GM12878 (cell line): Measurements from ENCODE around the gene YJU2. TPM values are rescaled to one million over a fixed set of nuclear protein-coding genes. Genes with fewer than 3 reads are reported as not detected.

Source experiments
- ATAC-seq: fragments of 200-7000 bp; cut with Tn5 transposase; 3 replicates; pipeline ENCODE4 v1.9.1; 2020; ENCODE audit warnings: mild to moderate bottlenecking, moderate library complexity
- BruUV-seq: library from RNA; stranded (reverse); fragments of 400-500 nt; replicated peaks from 2 replicates; lab custom pipeline; 2021; lab: Mats Ljungman, UMichigan
- CTCF ChIA-PET: fragments of 300-600 bp; sonication (Branson Sonifier 250); formaldehyde crosslinking; extraction: SDS; loops from one replicate; lab custom pipeline; 2021; ENCODE audit warnings: inconsistent platforms; lab: Yijun Ruan, JAX
- POLR2A ChIA-PET: fragments of 350-600 bp; formaldehyde crosslinking; extraction: SDS; loops from one replicate; lab custom pipeline; 2021; ENCODE audit warnings: inconsistent platforms; lab: Charles Lee
- RAD21 ChIA-PET: fragments of 300-600 bp; sonication (Branson Sonifier 250); formaldehyde crosslinking; loops from one replicate; lab custom pipeline; 2023; ENCODE audit warnings: antibody characterized with exemption; ENCODE audit not compliant: unreplicated experiment; lab: Charles Lee
- SMC1A ChIA-PET: fragments of 300-600 bp; sonication (Branson Sonifier 250); formaldehyde crosslinking; loops from one replicate; lab custom pipeline; 2023; ENCODE audit not compliant: unreplicated experiment, uncharacterized antibody; lab: Charles Lee
- DNase-seq: peaks from one replicate; pipeline ENCODE4 v3.0.0-alpha.2; 2011; ENCODE audit warnings: low read depth, low spot score
- FAIRE-seq: peaks from 3 replicates; lab custom pipeline; 2011; peaks lifted over from hg19 to GRCh38; lab: Jason Lieb, UNC
- H2AFZ ChIP-seq: 2 replicates; pipeline ENCODE4 v1.6.0; 2011; ENCODE audit warnings: low read depth, low read length, control low read depth; ENCODE audit not compliant: control insufficient read depth
- H3K27ac ChIP-seq: 2 replicates; pipeline ENCODE4 v1.5.1; 2011; ENCODE audit warnings: control low read depth; ENCODE audit not compliant: control insufficient read depth, insufficient read depth
- H3K27me3 ChIP-seq, 2 experiments: replicated peaks in 1 of 2; 2 replicates each; pipeline versions ENCODE4 v1.6.0 to v1.6.1; 2011; ENCODE audit warnings: low read length in 1 of 2; ENCODE audit not compliant: control insufficient read depth in 2 of 2, insufficient read depth in 2 of 2
- H3K36me3 ChIP-seq, 2 experiments: 2 replicates each; pipeline ENCODE4 v1.5.1; 2011; ENCODE audit warnings: low read length in 1 of 2; ENCODE audit not compliant: control insufficient read depth in 2 of 2, insufficient read depth in 2 of 2
- H3K4me1 ChIP-seq: 2 replicates; pipeline ENCODE4 v1.6.1; 2011; ENCODE audit warnings: mild to moderate bottlenecking, low read length, moderate library complexity, mixed read lengths; ENCODE audit not compliant: control insufficient read depth, insufficient read depth
- H3K4me2 ChIP-seq: 2 replicates; pipeline ENCODE4 v1.6.0; 2011; ENCODE audit warnings: control low read depth; ENCODE audit not compliant: control insufficient read depth, insufficient read depth
- H3K4me3 ChIP-seq: fragments of 200-600 bp; sonication (generic); 2 replicates; pipeline ENCODE4 v1.5.1; 2016
- H3K79me2 ChIP-seq: 2 replicates; pipeline ENCODE4 v1.6.0; 2011; ENCODE audit warnings: low read length; ENCODE audit not compliant: control insufficient read depth, insufficient read depth
- H3K9ac ChIP-seq: 2 replicates; pipeline ENCODE4 v1.8.0; 2011; ENCODE audit warnings: low read length, control low read depth, mixed read lengths; ENCODE audit not compliant: control insufficient read depth, insufficient read depth
- H3K9me3 ChIP-seq: replicated peaks from 3 replicates; pipeline ENCODE4 v1.5.1; 2011; ENCODE audit warnings: mild to moderate bottlenecking, low read length; ENCODE audit not compliant: control insufficient read depth, insufficient read depth
- H4K20me1 ChIP-seq: 2 replicates; pipeline ENCODE4 v1.6.0; 2011; ENCODE audit not compliant: control insufficient read depth, insufficient read depth
- CBX5 ChIP-seq: sonication (generic); IDR thresholded peaks from 2 replicates; pipeline ENCODE4 v1.6.1; 2016; ENCODE audit warnings: low read depth, moderate library complexity, mild to moderate bottlenecking, inconsistent platforms
- ETV6 ChIP-seq, 2 experiments: fragments of 450-650 bp in 1 of 2; IDR thresholded peaks in 1 of 2; conservative IDR thresholded peaks in 1 of 2; 2 replicates each; pipeline ENCODE4 v1.6.1; 2014; ENCODE audit warnings: antibody characterized with exemption in 1 of 2, borderline replicate concordance in 1 of 2, low read depth in 1 of 2, mild to moderate bottlenecking in 1 of 2, moderate library complexity in 1 of 2
- HCFC1 ChIP-seq: fragments of 150-350 bp; IDR thresholded peaks from 2 replicates; pipeline ENCODE4 v1.6.1; 2014; ENCODE audit warnings: low read length
- HDAC6 ChIP-seq: fragments of 200-600 bp; sonication (generic); IDR thresholded peaks from one replicate; pipeline ENCODE4 v1.8.0; 2017; ENCODE audit warnings: antibody characterized with exemption; ENCODE audit not compliant: unreplicated experiment
- MTA2 ChIP-seq: fragments of 450-650 bp; IDR thresholded peaks from 2 replicates; pipeline ENCODE4 v1.6.1; 2016; ENCODE audit warnings: low read depth, mild to moderate bottlenecking, moderate library complexity
- NFYA ChIP-seq: IDR thresholded peaks from 2 replicates; pipeline ENCODE4 v1.6.1; 2011; ENCODE audit warnings: low read depth, mild to moderate bottlenecking, low read length, improper control_type of control experiment, borderline replicate concordance
- NR2F1 ChIP-seq: fragments of 450-650 bp; conservative IDR thresholded peaks from 2 replicates; pipeline ENCODE4 v1.6.1; 2017; ENCODE audit warnings: mild to moderate bottlenecking
- PML ChIP-seq: IDR thresholded peaks from 2 replicates; pipeline ENCODE4 v1.6.1; 2012; ENCODE audit warnings: low read length, inconsistent platforms
- RBBP5 ChIP-seq: fragments of 200-600 bp; sonication (generic); conservative IDR thresholded peaks from 2 replicates; pipeline ENCODE4 v1.6.1; 2016
- RFX5 ChIP-seq: IDR thresholded peaks from 2 replicates; pipeline ENCODE4 v1.6.1; 2011; ENCODE audit warnings: low read depth, low read length, improper control_type of control experiment
- SPI1 ChIP-seq: IDR thresholded peaks from 2 replicates; pipeline ENCODE4 v1.6.1; 2011; ENCODE audit warnings: low read depth, mild to moderate bottlenecking, low read length, moderate library complexity, borderline replicate concordance; ENCODE audit not compliant: insufficient read depth
- SUZ12 ChIP-seq: fragments of 200-600 bp; sonication (generic); IDR thresholded peaks from one replicate; pipeline ENCODE4 v1.6.1; 2018; ENCODE audit warnings: antibody characterized with exemption, mild to moderate bottlenecking; ENCODE audit not compliant: unreplicated experiment
- WGBS: methylation state at CpG from one replicate; pipeline ENCODE4 v1.1.6; 2016; ENCODE audit warnings: low lambda C conversion rate; ENCODE audit not compliant: insufficient replicate concordance, insufficient coverage; ENCODE audit errors: missing lambda C conversion rate; 5-methylcytosine and 5-hydroxymethylcytosine counted together
- in situ Hi-C: fragments of 300-500 bp; cut with MboI; formaldehyde crosslinking; loops from 9 replicates; pipeline ENCODE4 v1.14.3; 2018; ENCODE audit warnings: mixed read lengths
- intact Hi-C: fragments of 100-400 bp; cut with micrococcal nuclease; formaldehyde crosslinking; loops from one replicate; pipeline ENCODE4 v1.14.2; 2022; ENCODE audit not compliant: unreplicated experiment
- polyA plus RNA-seq, 11 experiments: library from polyadenylated mRNA; depleted of rRNA in 4 of 11; unstranded in 6 of 11; stranded (reverse) in 5 of 11; fragments of >200 nt; fragmentation: Nextera tagmentation in 4 of 11; fragmentation: Illumina TruSeq in 1 of 11; extraction: Ambion mirVana in 4 of 11; extraction: Trizol in 1 of 11; gene quantifications; 1 replicate in 1 of 11; 2 replicates in 10 of 11; pipeline versions ENCODE4 v1.2.1 to v1.2.3, GENCODE V29; 2011 to 2016; ENCODE audit warnings: inconsistent platforms in 2 of 11, missing spikeins in 2 of 11, low read depth in 1 of 11
- total RNA-seq, 4 experiments: library from RNA; depleted of rRNA in 3 of 4; stranded (reverse); fragments of >200 nt in 3 of 4; fragmentation: Illumina TruSeq in 1 of 4; extraction: Trizol in 1 of 4; gene quantifications; 2 replicates each; pipeline versions ENCODE4 v1.2.1 to v1.2.3, GENCODE V29; 2013 to 2021
- TF ChIP-seq, protein P1 (sequence below): fragments of 450-650 bp; IDR thresholded peaks from 2 replicates; pipeline ENCODE4 v1.6.1; 2016; ENCODE audit warnings: mild to moderate bottlenecking
- TF ChIP-seq, protein P2 (sequence below): IDR thresholded peaks from 2 replicates; pipeline ENCODE4 v1.6.1; 2011; ENCODE audit warnings: mild to moderate bottlenecking, low read depth, low read length, moderate library complexity; ENCODE audit not compliant: insufficient replicate concordance
- TF ChIP-seq, protein P3 (sequence below): IDR thresholded peaks from 2 replicates; pipeline ENCODE4 v1.6.1; 2012; ENCODE audit warnings: low read length, inconsistent platforms
- TF ChIP-seq, protein P4 (sequence below): fragments of 450-650 bp; IDR thresholded peaks from 2 replicates; pipeline ENCODE4 v1.6.1; 2017; ENCODE audit warnings: antibody characterized with exemption, mild to moderate bottlenecking, moderate library complexity

The YJU2 gene
- total and polyA plus RNA-seq, 10 of the 15 experiments (the other 5 are each of a cell fraction or from before 2014, with no cell fraction given) = 0.26 to 40.7 (median 23.8) TPM

DNA sequence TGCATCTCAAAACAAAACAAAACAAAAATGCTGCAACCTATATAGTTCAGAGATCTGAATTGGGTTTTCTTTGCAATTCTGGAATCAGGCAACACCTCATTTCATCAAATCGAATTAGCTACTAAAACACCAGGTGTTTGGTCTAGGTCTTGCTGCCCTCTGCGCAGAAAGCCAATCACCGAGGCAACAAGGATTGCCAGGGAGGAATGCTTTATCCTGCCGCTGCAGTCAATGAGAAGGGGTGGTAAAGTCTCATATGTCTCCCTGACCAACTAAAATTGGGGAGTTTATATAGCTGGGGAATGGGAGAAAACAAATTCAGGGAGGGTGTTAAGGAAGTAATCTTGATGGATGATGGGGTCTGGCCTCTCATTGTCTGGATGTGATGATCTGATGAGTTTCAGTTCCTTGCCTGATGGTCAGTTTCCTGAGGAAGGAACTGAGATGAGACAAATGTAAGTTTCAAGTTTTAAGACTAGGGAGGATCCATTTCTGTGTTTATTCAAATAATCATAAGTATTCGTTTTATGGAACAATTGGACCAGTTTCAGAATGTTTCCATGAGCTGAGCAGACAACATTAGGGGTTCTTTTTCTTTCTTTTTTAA is 5.0 kb upstream of the YJU2 start:
- FAIRE-seq (no peak), DNase-seq (no peak), ATAC-seq (no peak; the same call in 2 of the 3 replicates)
- ChIA-PET POLR2A (interaction anchor here (0.9 to 6.9 kb wide), 4 partner anchors 10 to 160 kb away, joined by 3 to 45 read pairs (median 4); partner anchors contain the start of genes CHAF1A, EBI3 and MPND), CTCF (interaction anchor here (0.6 to 3.9 kb wide), 5 partner anchors 9 to 254 kb away, joined by 3 to 42 read pairs (median 3); partner anchors contain the start of gene EBI3), SMC1A (interaction anchor here (1.7 to 2.2 kb wide), 2 partner anchors 9 to 11 kb away, joined by 5 to 10 read pairs; no protein-coding TSS in a partner anchor), RAD21 (interaction anchor here (1.4 kb wide), 1 partner anchor 9 kb away, joined by 5 read pairs; no protein-coding TSS in a partner anchor)
- Histone ChIP-seq H3K4me3 (no peak overlapping the region), H4K20me1 (no peaks in the 10 kb centered on the region), H3K4me1 (peaks cover 18% of the 10 kb centered on the region), H3K27ac (peak overlapping the region; percentile 74), H3K79me2 (no peaks in the 10 kb centered on the region), H3K9ac (no peak overlapping the region), H3K9me3 (peaks cover 7% of the 10 kb centered on the region; the same call in 2 of the 3 replicates), H3K4me2 (peak overlapping the region; percentile 75), H3K27me3 (no peaks in the 10 kb centered on the region), H2AFZ (no peak overlapping the region), H3K36me3 (peaks cover 2 to 14% of the 10 kb centered on the region in 2 experiments; a peak in 3 of 4 replicates)
- in situ Hi-C loops (loop anchor here (10.0 kb wide), 1 partner anchor 1443 kb away; the partner anchor contains the start of genes HSD11B1L and MICOS13), intact Hi-C loops (no loop called here)
- 62% methylated on average over 5 of the region's 5 CpGs for WGBS
- BruUV-seq = no TSS peak
- TF ChIP-seq NFYA = no peak
- TF ChIP-seq CBX5 = 0 out of 2 replicates have a peak, but pooled peaks have one; percentile 80
- 0 out of 2 replicates have a peak, but pooled peaks have one; percentile 1 for TF ChIP-seq PML
- no peak for TF ChIP-seq NR2F1
- peak; percentile 83 for TF ChIP-seq SPI1
- TF ChIP-seq SUZ12 = no peak
- TF ChIP-seq, protein P1, sequence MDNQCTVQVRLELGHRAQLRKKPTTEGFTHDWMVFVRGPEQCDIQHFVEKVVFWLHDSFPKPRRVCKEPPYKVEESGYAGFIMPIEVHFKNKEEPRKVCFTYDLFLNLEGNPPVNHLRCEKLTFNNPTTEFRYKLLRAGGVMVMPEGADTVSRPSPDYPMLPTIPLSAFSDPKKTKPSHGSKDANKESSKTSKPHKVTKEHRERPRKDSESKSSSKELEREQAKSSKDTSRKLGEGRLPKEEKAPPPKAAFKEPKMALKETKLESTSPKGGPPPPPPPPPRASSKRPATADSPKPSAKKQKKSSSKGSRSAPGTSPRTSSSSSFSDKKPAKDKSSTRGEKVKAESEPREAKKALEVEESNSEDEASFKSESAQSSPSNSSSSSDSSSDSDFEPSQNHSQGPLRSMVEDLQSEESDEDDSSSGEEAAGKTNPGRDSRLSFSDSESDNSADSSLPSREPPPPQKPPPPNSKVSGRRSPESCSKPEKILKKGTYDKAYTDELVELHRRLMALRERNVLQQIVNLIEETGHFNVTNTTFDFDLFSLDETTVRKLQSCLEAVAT = 0 out of 2 replicates have a peak, but pooled peaks have one; percentile 15
- TF ChIP-seq HDAC6 = no peak
- peak in 1 of 2 experiments; percentile 72; a peak in 1 of 4 replicates for TF ChIP-seq ETV6 (conservative IDR thresholded peaks at IDR 0.05 in 1 of 2, IDR thresholded peaks at IDR 0.05 in 1 of 2; ENCODE audit: borderline replicate concordance in 1 of 2, low read depth in 1 of 2)
- TF ChIP-seq, protein P2, sequence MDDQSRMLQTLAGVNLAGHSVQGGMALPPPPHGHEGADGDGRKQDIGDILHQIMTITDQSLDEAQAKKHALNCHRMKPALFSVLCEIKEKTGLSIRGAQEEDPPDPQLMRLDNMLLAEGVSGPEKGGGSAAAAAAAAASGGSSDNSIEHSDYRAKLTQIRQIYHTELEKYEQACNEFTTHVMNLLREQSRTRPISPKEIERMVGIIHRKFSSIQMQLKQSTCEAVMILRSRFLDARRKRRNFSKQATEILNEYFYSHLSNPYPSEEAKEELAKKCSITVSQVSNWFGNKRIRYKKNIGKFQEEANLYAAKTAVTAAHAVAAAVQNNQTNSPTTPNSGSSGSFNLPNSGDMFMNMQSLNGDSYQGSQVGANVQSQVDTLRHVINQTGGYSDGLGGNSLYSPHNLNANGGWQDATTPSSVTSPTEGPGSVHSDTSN = no peak
- TF ChIP-seq, protein P3, sequence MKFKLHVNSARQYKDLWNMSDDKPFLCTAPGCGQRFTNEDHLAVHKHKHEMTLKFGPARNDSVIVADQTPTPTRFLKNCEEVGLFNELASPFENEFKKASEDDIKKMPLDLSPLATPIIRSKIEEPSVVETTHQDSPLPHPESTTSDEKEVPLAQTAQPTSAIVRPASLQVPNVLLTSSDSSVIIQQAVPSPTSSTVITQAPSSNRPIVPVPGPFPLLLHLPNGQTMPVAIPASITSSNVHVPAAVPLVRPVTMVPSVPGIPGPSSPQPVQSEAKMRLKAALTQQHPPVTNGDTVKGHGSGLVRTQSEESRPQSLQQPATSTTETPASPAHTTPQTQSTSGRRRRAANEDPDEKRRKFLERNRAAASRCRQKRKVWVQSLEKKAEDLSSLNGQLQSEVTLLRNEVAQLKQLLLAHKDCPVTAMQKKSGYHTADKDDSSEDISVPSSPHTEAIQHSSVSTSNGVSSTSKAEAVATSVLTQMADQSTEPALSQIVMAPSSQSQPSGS = no peak
- no peak for TF ChIP-seq HCFC1
- TF ChIP-seq, protein P4, sequence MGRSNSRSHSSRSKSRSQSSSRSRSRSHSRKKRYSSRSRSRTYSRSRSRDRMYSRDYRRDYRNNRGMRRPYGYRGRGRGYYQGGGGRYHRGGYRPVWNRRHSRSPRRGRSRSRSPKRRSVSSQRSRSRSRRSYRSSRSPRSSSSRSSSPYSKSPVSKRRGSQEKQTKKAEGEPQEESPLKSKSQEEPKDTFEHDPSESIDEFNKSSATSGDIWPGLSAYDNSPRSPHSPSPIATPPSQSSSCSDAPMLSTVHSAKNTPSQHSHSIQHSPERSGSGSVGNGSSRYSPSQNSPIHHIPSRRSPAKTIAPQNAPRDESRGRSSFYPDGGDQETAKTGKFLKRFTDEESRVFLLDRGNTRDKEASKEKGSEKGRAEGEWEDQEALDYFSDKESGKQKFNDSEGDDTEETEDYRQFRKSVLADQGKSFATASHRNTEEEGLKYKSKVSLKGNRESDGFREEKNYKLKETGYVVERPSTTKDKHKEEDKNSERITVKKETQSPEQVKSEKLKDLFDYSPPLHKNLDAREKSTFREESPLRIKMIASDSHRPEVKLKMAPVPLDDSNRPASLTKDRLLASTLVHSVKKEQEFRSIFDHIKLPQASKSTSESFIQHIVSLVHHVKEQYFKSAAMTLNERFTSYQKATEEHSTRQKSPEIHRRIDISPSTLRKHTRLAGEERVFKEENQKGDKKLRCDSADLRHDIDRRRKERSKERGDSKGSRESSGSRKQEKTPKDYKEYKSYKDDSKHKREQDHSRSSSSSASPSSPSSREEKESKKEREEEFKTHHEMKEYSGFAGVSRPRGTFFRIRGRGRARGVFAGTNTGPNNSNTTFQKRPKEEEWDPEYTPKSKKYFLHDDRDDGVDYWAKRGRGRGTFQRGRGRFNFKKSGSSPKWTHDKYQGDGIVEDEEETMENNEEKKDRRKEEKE = no peak
- TF ChIP-seq RFX5 = no peak
- TF ChIP-seq RBBP5 = no peak
- no peak for TF ChIP-seq MTA2
